CD4-positive, alpha-beta T cell treated with Interleukin-15 for 1 hour (primary cell): ENCODE measurements around the gene NSMCE1.

ENCODE experiments used
- DNase-seq: peaks from one replicate; pipeline ENCODE4 v3.0.0-alpha.2; 2020

NSMCE1 gene

DNA sequence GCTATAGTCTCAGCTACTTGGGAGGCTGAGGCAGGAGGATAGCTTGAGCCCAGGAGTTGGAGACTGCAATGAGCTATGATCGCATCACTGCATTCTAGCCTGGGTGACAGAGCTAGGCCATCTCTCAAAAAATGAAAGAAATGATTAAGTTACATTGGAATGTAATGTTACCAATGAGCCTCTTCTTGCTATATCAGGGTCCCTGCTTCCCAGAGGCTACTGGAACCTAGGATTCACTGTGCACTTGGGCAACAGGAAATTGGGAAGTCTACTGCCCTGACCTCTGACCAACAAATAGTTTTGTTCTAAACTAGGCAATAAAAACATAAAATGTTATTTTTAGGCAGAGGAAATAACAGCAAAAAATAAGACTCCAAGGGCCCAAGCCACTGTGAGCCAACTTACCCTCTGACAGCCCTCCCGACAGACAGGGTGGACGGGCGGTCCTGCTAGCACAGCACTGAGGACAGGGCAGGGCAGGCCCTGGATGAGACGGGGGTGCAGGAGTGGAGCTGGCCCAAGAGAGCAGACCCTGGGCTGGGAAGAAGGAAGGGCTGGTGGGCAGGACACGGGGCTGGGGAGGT is 27.5 kb downstream of the NSMCE1 start:
- DNase-seq, result no peak

DNA sequence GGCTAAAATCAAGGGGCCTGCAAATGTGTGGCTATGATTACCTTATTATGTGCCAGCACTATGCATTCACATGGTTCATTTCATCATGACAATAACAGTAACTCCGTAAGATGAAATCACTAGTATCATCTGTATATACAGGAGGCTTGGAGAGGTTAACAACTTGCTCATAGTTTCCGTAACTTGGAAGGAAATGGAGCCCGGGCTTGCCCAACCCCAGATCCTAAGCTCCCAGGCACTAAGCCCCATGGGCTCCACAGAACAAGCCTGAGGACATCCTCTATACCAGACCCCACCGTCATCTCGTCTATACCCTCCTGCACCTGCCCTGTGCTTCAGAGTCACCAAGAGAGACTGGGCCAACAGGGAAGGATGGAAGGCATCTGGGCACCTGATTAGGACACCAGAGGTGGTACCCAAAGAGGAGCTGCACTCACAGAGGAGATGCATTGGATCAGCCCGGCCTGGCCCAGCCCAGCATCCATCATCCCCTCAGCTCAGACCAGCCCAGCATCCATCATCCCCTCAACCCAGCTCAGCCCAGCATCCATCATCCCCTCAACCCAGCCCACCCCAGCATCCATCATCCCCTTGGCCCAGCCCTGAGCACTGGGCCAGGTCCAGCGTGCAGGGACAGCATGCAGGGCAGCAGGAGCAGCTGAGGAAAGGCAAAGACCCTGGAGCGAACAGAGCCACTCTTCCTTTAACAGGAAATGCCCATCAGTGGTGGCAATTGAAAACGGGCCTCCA is 28.5 kb downstream of the NSMCE1 start:
- no peak for DNase-seq

- DNase-seq, result no peak
These were observed 29.5 kb downstream of the NSMCE1 start for GRCh38 chr16:27239026-27239425.

- DNase-seq, result no peak
These were observed 30.0 kb downstream of the NSMCE1 start for GRCh38 chr16:27238591-27238990.

GRCh38 chr16:27238016-27238587 is 30.5 kb downstream of the NSMCE1 start:
- DNase-seq, result no peak

DNA sequence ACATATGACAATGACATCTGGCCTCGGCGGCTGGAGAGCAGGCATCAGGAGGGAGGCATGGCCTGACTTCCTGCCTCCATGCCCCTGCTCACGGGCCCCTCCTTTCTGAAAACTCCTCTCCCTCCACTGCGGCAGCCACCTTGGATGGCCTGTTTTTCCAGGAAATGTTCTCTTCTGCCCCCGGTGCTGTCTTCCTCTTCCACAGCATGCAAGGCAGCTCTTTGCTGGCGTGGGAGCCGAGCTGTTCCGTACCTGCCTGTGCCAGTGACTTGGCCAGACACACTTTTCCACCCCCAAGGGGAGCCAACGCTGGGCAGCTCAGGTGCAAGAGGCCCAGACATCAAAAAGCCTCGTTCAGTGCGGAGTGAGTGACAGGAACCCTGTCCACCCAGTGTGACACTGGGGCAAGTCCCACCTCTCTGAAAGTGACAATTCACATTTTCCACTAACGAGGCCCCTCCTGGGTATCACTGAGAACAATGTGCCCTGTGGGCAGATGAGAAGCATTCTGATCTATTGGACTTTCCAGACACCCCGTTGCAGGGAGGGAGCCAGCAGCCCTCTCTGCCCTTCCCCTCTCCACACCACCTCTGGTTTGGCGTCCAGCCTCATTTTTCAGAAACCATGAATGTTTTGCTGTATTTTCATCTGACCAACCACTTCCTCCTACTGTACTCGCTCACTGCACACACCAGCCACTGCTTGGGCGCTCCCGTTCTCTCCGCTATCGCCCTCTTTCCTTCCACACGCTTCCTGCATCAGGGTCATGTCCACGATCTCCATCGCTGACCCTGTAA is 31.2 kb downstream of the NSMCE1 start:
- DNase-seq, result peak; percentile 69

GRCh38 chr16:27236635-27237218 is 31.8 kb downstream of the NSMCE1 start:
- DNase-seq, result no peak

GRCh38 chr16:27235938-27236245 is 32.7 kb downstream of the NSMCE1 start:
- DNase-seq, result no peak

- peak; percentile 92 for DNase-seq
These were observed 33.3 kb downstream of the NSMCE1 start for GRCh38 chr16:27235055-27235937.

DNA sequence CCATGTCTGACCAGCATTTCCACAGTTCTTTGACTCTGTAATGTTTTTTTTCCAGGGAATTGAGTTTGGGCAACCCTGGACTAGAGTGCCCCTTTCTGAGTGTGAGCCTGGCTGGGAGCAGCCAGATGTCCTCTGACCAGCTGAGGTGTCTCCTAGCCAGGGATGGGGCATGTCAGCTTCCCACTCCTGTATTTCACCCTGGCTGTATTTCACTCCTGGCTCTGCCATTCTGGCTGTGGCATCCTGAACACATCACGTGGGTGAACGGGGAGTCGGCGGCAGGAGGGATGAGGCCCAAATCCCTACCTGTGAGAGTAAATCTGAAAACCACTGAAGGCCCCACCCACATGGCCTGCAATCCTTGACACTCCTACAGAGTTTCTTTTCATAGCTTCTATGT is 34.0 kb downstream of the NSMCE1 start:
- no peak for DNase-seq

DNA sequence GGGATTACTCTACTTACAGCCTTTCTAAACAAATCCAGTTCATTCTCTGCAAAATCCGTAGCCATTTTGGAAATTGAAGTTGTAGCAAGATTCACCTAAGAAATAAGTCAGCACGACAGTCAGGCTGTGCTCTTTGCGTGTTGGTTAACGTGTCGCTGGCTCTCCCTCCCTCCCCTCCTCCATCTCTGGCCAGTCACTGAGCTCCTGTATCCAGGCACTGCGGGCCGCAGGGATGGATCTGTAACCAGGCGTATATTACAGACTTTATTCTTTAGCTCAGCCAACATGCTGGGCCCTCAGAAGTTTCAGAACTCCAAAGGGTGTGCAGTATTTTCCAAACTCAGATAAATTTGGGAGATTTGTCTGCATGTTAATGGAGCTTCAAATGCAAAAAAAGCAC is 34.4 kb downstream of the NSMCE1 start:
- no peak for DNase-seq

- DNase-seq, result no peak
These were observed 34.8 kb downstream of the NSMCE1 start for GRCh38 chr16:27233731-27234130.

DNA sequence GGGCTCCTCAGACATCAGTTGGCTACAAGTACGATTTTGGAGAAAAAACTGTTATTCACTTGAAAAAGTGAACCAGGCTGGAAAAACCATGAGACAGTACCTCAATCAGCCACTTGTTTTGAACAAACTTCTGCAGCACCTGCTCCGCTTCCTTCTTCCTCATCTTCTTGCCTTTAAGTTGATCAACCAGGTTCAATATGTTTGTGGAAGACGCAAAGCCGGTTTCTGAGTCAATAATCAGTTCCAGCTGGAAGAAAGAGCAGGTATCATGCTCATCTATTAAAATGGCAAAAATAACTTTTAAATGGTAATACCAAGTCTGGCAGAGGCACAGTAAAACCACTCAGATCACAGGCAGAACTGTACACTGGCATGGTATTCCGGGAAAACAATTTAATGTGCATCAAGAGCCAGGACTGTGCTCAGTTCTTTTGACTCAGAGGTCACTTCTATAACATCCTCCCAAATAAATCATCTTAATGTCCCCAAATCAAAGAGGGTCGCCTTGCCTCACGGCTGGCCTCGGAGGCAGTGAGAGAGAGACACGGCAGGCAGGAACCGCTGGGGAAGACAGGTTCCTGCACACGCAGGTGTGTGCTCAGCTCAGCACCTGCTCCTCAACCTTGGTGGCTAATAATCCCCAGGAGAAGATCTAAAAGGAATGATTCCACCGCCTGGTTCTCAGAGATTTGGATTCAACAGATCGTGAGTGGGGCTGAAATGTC is 35.5 kb downstream of the NSMCE1 start:
- no peak for DNase-seq

- peak; percentile 62 for DNase-seq
These were observed 36.3 kb downstream of the NSMCE1 start for GRCh38 chr16:27232061-27232900.

- no peak for DNase-seq
These were observed 36.9 kb downstream of the NSMCE1 start for GRCh38 chr16:27231692-27232060.

GRCh38 chr16:27230562-27231001 is 38.0 kb downstream of the NSMCE1 start:
- DNase-seq, result peak; percentile 83

- no peak for DNase-seq
These were observed 38.6 kb downstream of the NSMCE1 start for GRCh38 chr16:27229891-27230470.

GRCh38 chr16:27228621-27229501 is 39.7 kb downstream of the NSMCE1 start:
- DNase-seq, result no peak

GRCh38 chr16:27228045-27228444 is 40.5 kb downstream of the NSMCE1 start:
- no peak for DNase-seq
